HG02970 (cell line): ENCODE results near the gene WDR37.
"Not testable (repeated sequence)": the region's sequence is repeated elsewhere in the genome, so short reads cannot be mapped to it uniquely, and the experiment has no call there.

Source experiments
- ATAC-seq: cut with Tn5 transposase; IDR thresholded peaks from one replicate; pipeline ENCODE4 v1.9.1; 2021; ENCODE audit warnings: mild to moderate bottlenecking, moderate library complexity, moderate number of reproducible peaks; ENCODE audit not compliant: unreplicated experiment, low FRiP score

WDR37 gene

DNA sequence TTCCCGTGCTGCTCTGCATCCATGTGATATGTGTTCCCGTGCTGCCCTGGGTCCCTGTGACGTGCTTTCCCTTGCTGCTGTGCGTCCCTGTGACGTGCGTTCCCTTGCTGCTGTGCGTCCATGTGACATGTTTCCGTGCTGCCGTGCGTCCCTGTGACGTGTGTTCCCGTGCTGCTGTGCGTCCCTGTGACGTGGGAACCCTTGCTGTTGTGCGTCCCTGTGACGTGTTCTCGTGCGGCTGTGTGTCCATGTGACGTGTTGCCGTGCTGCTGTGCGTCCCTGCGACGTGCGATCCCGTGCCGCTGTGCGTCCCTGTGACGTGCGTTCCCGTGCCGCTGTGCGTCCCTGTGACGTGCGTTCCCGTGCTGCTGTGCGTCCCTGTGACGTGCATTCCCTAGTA is 45.8 kb downstream of the WDR37 start:
- ATAC-seq = no peak

DNA sequence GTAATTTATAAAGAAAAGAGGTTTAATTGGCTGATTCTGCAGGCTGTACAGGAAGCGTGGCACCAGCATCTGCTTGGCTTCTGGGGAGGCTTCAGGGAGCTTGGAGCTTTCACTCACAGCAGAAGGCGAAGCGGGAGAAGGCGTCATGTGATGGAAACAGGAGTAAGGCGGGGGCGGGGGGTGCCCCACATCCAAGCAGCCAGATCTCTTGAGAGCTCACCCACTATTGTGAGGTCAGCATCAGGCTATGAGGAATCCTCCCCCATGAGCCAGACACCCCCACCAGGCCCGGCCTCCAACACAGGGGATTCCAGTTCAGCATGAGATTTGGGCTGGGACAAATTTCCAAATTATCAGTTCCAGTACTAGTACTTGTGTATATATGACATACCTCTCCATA is 46.2 kb downstream of the WDR37 start:
- no peak for ATAC-seq

DNA sequence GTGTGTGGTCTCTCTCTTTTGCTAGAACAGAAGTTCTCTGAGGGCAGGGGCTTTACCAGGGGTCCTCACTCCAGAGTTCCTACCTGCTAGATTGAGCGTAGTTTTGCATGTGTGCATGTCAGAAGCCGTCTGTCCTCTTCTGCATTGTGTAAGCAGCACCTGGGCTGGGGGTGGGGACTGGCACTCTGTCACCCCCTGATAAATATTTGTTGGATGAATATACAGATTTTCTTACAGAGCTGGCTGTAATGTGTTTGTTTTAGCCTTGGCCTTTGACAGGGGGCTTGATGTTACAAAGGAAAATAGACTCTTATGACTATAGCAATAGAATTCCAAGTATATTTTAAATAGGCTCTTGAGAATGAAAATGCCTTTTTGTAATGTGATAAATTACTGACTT is 46.6 kb downstream of the WDR37 start:
- ATAC-seq = no peak

DNA sequence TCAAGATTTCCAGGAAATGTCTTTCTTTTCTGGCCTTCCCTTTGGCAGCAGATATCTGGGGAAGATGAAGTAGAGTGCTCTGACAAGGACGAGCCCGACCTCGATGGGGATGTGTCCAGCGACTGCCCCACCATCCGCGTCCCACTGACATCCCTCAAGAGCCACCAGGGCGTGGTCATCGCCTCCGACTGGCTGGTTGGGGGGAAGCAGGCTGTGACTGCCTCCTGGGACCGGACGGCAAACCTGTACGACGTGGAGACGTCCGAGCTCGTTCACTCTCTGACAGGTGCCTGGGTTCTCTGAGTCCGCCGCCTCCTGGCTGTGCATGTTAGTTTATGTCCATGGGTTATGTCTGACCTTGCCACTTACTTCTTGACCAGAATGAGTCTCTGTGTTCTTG is 47.4 kb downstream of the WDR37 start:
- ATAC-seq = no peak

DNA sequence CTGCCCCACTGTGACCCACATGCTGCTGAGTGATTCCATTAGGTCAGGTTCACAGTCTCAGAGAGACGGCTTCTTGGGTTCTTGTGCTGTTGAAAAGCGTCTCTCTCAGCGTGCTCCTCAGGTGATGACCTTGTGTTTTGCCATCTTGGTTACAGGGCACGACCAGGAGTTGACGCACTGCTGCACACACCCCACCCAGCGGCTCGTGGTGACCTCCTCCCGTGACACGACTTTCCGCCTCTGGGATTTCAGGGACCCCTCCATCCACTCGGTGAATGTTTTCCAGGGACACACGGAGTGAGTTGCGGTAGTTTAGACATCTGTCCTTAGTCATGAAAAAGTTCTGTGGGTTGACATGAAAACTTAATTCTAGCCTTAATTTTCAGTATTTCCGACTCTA is 48.8 kb downstream of the WDR37 start:
- ATAC-seq = no peak

DNA sequence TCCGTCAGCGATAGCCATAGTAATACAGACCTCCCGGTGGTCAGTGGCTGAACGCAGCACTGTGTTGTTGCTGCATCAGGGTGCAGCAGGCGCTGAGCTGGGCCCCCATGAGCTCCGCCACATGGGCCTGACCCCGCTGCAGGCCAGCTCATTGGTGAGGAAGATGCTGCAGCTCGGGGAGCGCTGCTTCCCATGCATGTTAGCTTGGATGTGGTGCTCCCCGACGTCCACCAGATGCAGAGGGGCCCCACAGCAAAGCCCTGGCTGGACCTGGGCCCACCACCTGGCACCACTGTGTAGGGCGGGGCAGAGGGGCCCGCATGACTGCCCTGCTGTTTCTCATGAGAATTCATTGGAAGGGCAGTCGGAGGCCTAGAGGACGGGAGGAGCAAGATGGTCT is 50.8 kb downstream of the WDR37 start:
- no peak for ATAC-seq

DNA sequence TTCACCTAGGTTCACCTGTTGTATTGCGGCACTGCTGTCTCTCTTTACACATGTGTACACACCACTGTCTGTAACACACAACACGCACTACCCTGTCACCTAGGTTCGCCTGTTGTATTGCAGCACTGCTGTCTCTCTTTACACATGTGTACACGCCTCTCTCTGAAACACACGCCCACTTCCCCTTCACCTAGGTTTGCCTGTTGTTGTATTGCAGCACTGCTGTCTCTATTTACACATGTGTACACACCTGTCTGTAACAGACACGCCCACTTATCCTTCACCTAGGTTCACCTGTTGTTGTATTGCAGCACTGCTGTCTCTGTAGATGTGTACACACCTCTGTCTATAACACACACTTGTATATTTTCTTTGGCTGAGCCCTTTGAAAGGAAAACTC is 51.5 kb downstream of the WDR37 start:
- ATAC-seq = no peak

DNA sequence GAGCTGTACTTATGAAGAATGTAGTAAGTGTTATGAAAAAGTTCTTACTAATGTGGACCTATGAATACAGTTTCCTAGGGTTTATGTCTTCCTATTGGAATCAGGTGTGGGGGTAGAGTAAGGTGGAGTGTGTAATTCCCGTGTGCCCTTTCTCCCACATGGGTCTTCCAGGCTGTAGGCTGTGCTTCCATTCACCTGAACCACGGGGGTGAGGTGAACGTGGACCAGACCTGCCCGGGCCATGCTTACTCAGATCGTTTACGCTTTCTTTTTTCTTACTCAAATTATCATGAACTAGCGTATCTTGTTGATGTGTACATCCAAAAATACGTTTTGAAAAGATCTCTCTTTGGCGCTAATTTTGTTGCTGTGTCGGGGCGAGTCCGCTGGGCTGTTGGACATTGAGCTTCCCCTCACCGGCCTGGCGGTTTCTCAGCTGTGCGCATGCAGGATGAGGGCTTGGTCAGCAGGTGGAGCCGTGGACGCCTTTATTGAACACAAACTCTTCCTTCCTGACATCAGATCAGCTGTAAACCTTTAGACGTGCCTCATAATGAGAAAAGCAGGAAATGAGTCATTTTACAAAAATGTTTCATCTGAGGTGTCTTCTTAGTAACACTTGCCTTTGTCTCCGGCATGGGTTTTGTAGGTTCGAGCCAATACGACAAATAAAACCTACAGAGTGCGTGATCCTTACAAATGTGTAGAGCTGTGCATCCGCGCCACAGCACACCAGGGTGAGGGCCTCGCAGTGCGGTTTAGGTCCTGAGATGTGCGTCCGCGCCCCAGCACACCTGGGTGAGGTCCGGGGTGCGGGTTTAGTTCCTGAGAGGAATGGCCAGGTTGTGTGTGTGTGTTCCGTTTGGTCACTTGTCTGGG is 53.8 kb downstream of the WDR37 start:
- no peak for ATAC-seq

DNA sequence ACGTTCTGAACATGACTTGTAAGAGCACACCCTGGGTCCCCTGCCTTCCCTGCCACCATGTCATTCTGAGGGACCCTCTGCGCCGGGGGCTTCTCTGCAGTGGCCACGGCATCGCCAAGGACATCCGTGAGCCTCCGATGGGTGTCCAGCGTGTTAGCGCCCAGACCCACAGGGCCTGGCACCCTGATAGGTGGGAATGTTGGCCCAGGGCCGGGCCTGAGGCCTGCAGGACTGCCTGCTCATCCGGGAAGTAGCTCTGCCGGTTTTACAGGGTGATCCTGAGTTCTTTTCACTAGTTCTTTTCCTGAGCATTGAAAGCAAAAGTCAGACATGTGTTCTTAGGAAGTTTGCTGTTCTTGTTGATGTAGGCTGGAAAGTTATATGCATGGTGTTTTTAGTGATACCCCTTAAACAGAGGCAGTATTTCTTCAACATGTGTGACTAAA is 54.5 kb downstream of the WDR37 start:
- no peak for ATAC-seq

DNA sequence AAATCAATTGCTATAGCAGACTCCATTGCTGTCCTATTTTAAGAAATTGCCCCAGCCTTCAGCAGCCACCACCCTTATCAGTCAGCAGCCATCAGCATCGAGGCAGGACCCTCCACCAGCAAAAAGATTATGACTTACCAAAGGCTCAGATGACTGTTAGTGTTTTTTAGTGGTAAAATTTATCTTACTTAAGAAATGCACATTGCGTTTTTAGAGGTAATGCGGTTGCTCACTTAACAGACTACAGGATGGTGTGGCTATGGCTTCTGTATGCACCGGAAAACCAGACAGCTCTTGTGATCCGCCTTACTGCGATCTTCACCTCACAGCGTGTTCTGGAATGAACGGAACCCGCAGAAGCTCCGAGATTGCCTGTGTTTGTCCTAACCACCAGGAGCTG is 58.1 kb downstream of the WDR37 start:
- no peak for ATAC-seq

DNA sequence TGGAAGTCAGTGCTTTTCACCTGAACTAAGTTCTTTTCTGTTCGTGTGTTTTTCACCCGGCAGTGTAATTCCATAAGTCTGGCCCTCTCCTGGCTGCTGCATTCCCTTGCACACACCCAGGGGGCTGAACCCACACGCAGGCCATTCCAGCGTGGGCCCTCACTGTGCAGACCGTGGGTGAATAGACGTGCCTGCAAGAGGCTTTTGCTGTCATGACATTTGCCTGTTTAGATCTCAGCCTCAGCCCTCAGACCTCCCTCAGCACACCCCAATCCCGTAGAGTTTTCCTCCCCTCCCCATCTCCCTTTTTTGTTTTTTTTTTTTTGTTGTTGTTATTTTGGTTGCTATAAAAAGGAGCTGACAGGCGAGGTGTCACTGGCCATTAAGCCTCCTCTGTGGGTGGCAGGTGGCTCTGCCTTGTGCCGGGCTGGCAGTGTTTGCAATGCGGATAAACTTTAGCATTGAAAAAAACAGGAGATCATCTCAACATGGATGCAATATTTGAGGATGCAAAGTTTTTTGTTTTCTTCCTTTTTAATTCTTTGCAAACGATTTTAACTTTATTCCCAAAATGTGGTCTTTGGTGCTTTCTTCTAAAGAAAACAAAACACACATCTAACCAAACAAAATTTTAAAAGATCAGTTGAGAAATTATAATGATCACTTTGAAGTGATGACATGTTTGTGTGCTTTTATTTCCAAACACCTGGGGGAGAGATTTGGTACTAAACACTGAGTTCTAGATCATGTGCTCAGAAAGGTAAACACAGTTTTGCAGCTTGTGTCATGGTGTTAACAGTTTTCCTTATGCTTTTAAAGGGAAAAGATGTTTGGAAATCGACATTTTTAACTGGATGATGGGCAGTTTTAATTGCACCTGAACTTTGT is 58.8 kb downstream of the WDR37 start:
- ATAC-seq = no peak

DNA sequence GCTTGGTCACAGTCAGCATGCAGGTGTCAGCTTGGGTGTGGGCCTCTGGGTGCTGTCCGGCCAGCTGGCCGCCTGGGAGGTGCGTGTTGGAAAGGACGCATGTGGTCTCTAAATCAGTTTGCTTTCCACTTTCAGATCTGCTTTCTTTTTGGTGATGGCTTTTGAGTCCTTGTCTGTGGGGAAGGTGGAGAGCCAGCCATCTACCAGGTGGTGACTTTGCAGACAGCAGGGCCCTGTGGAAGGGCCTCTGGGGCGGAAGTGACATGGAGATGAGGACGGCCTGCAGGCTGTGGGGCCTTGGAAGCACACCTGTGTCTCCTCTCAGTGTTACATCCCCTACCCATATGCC is 59.4 kb downstream of the WDR37 start:
- ATAC-seq = no peak

DNA sequence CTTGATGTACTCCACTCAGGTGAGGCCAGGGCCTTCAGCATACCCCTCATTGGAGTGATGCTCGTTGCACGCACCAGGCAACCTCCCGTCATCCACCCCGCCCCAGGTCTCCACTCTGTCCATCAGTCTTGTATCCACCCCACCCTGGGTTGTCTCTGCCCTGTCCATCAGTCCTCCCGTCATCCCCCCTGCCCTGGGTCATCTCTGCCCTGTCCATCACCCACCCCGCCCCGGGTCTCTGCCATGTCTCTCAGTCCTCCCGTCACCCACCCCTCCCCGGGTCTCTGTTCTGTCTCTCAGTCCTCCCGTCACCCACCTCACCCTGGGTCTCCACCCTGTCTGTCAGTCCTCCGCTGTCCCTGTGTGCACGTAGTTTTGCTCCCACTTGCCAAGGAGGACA is 59.9 kb downstream of the WDR37 start:
- no peak for ATAC-seq

DNA sequence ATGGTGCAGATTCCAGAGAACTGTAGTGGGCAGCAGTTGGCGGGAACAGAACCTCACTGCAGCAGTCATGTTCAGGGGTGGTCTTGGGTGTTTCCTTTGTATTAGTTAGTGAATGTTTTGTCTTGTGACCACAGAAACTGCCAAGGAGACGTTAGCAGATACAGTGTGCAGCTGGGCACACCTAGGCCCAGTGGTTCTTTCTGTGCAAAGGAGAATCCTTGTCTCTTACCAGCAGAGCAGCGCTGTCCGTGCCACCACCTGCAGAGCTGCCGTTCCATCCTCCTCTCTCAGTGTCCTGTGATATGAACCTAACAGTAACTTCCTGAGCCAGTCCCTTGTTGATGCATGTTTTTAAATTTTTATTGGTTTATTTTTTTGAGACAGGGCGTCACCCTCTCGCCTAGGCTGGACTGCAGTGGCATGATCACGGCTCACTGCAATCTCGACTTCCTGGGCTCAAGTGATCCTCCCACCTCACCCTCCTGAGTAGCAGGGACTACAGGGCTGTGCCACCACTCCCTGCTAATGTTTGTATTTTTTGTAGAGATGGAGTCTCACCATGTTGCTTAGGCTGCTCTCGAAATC is 60.6 kb downstream of the WDR37 start:
- no peak for ATAC-seq

DNA sequence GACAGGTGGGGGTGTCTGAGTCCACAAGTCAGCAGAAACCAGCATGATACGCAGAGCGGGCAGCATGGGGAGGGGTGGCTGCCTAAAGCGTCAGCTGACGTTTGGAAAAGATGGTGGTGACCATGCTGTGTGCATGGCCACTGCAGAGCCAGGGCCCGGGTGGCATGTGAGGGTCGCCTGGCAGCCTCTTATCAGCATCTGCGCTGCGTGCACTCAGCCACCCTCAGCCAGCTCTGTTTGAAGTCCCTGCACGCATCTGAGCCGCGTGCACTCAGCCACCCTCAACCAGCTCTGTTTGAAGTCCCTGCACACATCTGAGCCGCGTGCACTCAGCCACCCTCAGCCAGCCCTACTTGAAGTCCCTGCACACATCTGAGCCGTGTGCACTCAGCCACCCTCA is 61.5 kb downstream of the WDR37 start:
- ATAC-seq = no peak

DNA sequence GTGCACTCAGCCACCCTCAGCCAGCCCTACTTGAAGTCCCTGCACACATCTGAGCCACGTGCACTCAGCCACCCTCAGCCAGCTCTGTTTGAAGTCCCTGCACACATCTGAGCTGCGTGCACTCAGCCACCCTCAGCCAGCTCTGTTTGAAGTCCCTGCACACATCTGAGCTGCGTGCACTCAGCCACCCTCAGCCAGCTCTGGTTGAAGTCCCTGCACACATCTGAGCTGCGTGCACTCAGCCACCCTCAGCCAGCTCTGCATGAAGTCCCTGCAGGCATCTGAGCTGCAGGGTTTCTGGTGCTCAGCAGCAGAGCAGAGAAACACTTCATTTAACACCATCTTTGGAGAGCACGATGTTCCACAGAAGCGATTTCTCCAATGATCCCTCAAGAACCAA is 62.1 kb downstream of the WDR37 start:
- not testable (repeated sequence) for ATAC-seq

DNA sequence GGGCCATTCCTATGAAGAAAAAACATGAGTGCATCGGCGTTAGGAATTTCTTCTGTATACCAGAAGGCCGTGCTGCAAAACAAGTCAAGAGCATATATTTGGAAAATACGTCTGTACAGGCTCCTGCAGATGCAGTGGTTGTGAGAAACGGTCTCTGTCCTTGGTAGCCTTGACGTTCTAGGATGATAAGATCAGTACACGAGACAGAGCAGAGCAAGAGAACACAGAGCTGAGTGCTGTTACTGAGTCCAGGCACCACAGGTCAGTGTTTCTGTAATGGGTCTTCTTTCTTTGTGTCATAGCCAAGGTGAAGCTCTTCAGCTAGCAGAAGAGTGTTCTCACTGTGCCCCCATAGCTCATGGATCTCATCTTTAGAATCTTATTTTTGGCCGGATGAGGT is 62.8 kb downstream of the WDR37 start:
- ATAC-seq = no peak

DNA sequence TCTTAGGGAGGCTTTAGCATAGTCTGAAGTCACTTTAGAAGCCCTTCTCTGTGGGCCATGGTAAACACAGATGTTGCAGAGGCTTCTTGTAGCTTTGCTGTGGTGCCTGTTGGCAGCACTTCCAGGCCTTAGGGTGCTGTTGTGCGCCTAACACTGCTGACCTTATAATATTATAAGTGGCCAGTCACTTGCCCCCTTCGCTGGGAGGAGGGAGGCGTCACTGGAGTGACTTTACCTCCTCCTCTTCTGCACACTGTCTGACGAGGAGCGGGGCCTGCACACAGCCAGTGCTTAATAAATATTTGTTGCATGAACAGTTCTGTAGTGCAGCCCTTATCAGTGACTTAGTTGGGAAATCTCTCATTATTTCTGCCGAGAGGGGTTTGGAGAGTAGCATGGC is 63.3 kb downstream of the WDR37 start:
- ATAC-seq = no peak

DNA sequence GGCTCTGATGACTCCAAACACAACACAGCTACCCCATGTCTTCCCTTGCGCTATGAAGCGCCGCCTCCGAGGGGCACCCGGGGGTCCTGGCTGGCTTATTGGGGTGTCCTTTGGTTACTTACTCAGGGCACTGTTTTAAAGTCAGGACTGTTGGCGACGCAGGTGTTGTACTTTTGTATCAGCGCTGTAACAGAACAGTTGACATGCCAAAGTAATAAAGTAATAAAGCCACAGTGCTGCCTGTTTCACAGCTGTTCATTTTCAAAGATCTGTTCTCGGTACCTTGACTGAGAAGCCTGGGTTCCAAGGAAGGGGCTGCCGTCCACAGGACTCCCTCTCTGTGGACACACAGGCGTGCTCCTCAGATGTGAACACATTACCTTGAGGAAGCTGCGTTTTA is 64.1 kb downstream of the WDR37 start:
- ATAC-seq = no peak

DNA sequence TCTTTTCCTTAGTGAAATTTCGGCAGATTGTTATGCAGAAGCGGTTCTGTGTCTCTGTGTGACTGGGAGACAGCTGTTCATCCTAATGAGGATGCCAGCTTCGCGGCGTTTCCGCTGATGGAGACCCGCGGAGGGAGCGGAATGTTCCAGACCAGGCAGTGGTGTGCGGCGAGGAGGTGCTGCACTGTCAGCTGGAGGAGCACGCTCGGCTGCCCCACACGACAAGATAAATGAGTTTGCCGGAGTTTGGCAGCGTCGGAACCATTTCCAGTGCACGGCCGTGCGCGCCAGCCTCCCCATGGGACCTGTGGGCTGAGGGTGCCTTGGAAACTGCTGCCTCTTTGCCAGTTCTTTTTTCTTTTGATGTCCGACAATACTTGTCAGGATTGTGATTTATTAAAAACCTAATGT is 64.6 kb downstream of the WDR37 start:
- ATAC-seq = no peak

DNA sequence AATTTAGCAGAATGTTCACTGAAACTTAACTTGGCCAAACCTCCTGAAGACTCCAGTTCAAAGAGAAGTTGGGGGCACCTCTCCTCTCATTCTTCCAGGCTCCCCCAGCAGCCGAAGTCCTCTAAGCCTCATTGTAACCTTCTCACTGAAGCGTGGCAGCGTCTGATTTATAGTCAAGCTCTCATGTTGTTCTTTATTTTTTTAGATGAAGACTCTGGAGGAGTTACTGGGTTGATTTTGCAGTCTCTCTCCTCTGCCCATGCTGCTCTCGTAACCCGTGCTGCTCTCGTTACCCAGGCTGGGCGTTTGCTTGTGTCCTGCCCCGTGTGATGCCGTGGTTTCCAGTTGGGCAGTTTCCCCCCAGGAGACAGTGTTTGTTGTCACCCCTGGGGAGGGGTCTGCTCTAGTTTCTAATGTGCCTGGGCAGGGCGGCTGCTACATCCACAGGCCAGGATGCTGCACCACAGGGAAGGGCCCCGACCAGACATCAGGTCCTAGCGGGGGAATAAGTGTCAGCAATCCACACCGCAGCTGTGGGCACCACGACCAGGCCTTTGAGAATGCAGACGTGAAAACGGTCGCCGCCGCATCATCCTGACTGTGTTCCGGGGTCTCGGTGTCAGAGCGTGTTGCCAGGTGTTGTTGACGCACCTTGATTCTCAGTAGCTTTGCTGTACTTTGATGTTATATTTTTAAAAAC is 65.2 kb downstream of the WDR37 start:
- no peak for ATAC-seq
